ENCODE measurements around the gene FKBP11. TPM values are rescaled to one million over a fixed set of nuclear protein-coding genes. Genes with fewer than 3 reads are reported as not detected.

FKBP11 gene
- total and polyA plus RNA-seq, 2 donors (not counting 3 experiments of a cell fraction or from before 2014, with no cell fraction given), result 74.2 to 81.2 TPM

- H3K4me2 ChIP-seq (ENCODE audit: insufficient read depth, low read length), result no peak overlapping the region
- dilution Hi-C loops (cut with MboI; ENCODE audit: extremely low pct_ligation_motif_present, low sequenced_read_pairs) (no loop called here), intact Hi-C loops (cut with micrococcal nuclease) (loop anchor here (1.0 kb wide), 1 partner anchor 16 kb away; the partner anchor contains the start of gene ARF3)
- H3K9me1 ChIP-seq (replicated peaks; ENCODE audit: control insufficient read depth, extremely low read depth, insufficient read depth, low read length), result no peaks in the 10 kb centered on the region
- FAIRE-seq, result no peak
- no peak overlapping the region for H3K9ac ChIP-seq (replicated peaks; ENCODE audit: extremely low read depth, insufficient read depth, low read length)
- CTCF ChIA-PET, result interaction anchor here (0.7 to 7.3 kb wide), 10 partner anchors 10 to 46 kb away, joined by 3 to 64 read pairs (median 5); partner anchors contain the start of gene ARF3
- H4K20me1 ChIP-seq (replicated peaks; ENCODE audit: control insufficient read depth, extremely low read depth, insufficient read depth, low read length), result no peaks in the 10 kb centered on the region
- H3K27me3 ChIP-seq (ENCODE audit: control insufficient read depth in 2 of 2, insufficient read depth in 2 of 2, low read length in 2 of 2), result peaks cover 57 to 60% of the 10 kb centered on the region in 2 experiments
- H3K4me3 ChIP-seq (replicated peaks in 1 of 3; ENCODE audit: insufficient read depth in 1 of 3, low read depth in 1 of 3, low read length in 3 of 3), result no peak overlapping the region
- POLR2A ChIA-PET, result no interaction called here
- H2AFZ ChIP-seq (ENCODE audit: low read depth, low read length), result no peak overlapping the region
- no peak for DNase-seq (ENCODE audit: low read depth, low spot score)
- no TSS peak for BruUV-seq (replicated peaks)
- no peak overlapping the region for H3K27ac ChIP-seq (ENCODE audit: insufficient read depth, low read depth, low read length)
- no peaks in the 10 kb centered on the region for H3K4me1 ChIP-seq (ENCODE audit: control insufficient read depth, extremely low read depth, insufficient read depth, low read length)
- TF ChIP-seq CTCF (IDR thresholded peaks at IDR 0.05; ENCODE audit: extremely low read depth in 1 of 2, insufficient read depth in 1 of 2, low read depth in 1 of 2, low read length in 2 of 2) (no peak), MYC (IDR thresholded peaks at IDR 0.05; ENCODE audit: low read depth, low read length) (no peak), POLR2AphosphoS5 (IDR thresholded peaks at IDR 0.05; ENCODE audit: insufficient read depth, low read depth, low read length) (no peak), MAX (IDR thresholded peaks at IDR 0.05; ENCODE audit: insufficient read depth, insufficient read length) (no peak), JUN (IDR thresholded peaks at IDR 0.05; ENCODE audit: borderline replicate concordance, insufficient read depth, insufficient read length, low read depth) (no peak)
- H3K36me3 ChIP-seq (ENCODE audit: control insufficient read depth in 2 of 2, extremely low read depth in 1 of 2, insufficient read depth in 2 of 2, low read length in 2 of 2), result no peaks in the 10 kb centered on the region
- H3K79me2 ChIP-seq (ENCODE audit: control insufficient read depth, insufficient read depth, low read length), result no peaks in the 10 kb centered on the region
- H3K9me3 ChIP-seq (replicated peaks; ENCODE audit: control insufficient read depth, insufficient read depth, low read length), result no peaks in the 10 kb centered on the region
These were observed 48.2 kb upstream of the FKBP11 start for GRCh38 chr12:48973531-48973930.
